Nephron progenitor cell (in vitro differentiated cells): ENCODE data around the gene GMDS.

Source experiments
- DNase-seq: peaks from one replicate; pipeline ENCODE4 v3.0.0; 2021
- H3K27ac Mint-ChIP-seq: 2 replicates; pipeline ENCODE4 v1.8.0; 2021; ENCODE audit warnings: mild to moderate bottlenecking, moderate library complexity, mixed read lengths
- H3K27me3 Mint-ChIP-seq: 2 replicates; pipeline ENCODE4 v1.8.0; 2021; ENCODE audit warnings: mild to moderate bottlenecking, low read depth, mixed read lengths; ENCODE audit not compliant: poor library complexity
- H3K36me3 Mint-ChIP-seq: 2 replicates; pipeline ENCODE4 v1.8.0; 2021; ENCODE audit warnings: low read depth, mixed read lengths
- H3K4me1 Mint-ChIP-seq: 2 replicates; pipeline ENCODE4 v1.8.0; 2021; ENCODE audit warnings: mixed read lengths
- H3K4me3 Mint-ChIP-seq: 2 replicates; pipeline ENCODE4 v1.8.0; 2021; ENCODE audit warnings: mild to moderate bottlenecking, moderate library complexity, mixed read lengths
- H3K9me3 Mint-ChIP-seq: 2 replicates; pipeline ENCODE4 v1.8.0; 2021; ENCODE audit warnings: mild to moderate bottlenecking, moderate library complexity, mixed read lengths
- TF ChIP-seq, protein P1 (sequence below): fragments of 200-600 bp; sonication (generic); IDR thresholded peaks from 2 replicates; pipeline ENCODE4 v1.5.0; 2021; ENCODE audit warnings: antibody characterized with exemption

Gene GMDS

DNA sequence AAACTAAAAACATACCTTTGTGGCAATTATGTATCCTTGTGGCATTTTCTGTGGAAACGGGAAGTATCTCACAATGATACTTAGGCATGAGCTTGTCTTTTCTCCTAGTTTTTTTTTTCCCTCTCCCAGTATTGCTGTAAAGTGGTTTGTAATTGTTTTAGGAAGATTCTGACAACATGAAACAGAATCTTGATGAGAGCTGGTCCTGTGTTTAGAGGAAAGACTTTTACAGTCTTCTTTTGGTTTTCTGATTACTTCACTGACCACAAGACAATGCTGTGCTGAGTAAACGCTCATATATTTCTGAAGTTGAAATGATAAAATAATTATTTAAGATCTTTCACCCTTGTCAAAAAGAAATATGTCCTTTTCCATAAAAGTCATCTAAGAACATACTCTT lies 434.5 kb downstream of the GMDS start:
- H3K36me3 Mint-ChIP-seq: no peaks in the 10 kb centered on the region
- H3K9me3 Mint-ChIP-seq: peaks cover 5% of the 10 kb centered on the region
- TF ChIP-seq, protein P1, sequence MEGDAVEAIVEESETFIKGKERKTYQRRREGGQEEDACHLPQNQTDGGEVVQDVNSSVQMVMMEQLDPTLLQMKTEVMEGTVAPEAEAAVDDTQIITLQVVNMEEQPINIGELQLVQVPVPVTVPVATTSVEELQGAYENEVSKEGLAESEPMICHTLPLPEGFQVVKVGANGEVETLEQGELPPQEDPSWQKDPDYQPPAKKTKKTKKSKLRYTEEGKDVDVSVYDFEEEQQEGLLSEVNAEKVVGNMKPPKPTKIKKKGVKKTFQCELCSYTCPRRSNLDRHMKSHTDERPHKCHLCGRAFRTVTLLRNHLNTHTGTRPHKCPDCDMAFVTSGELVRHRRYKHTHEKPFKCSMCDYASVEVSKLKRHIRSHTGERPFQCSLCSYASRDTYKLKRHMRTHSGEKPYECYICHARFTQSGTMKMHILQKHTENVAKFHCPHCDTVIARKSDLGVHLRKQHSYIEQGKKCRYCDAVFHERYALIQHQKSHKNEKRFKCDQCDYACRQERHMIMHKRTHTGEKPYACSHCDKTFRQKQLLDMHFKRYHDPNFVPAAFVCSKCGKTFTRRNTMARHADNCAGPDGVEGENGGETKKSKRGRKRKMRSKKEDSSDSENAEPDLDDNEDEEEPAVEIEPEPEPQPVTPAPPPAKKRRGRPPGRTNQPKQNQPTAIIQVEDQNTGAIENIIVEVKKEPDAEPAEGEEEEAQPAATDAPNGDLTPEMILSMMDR: no peak
- peaks cover 47% of the 10 kb centered on the region for H3K4me1 Mint-ChIP-seq
- DNase-seq: no peak
- H3K27ac Mint-ChIP-seq: no peak overlapping the region
- peaks cover 5% of the 10 kb centered on the region for H3K27me3 Mint-ChIP-seq
- H3K4me3 Mint-ChIP-seq: no peak overlapping the region

DNA sequence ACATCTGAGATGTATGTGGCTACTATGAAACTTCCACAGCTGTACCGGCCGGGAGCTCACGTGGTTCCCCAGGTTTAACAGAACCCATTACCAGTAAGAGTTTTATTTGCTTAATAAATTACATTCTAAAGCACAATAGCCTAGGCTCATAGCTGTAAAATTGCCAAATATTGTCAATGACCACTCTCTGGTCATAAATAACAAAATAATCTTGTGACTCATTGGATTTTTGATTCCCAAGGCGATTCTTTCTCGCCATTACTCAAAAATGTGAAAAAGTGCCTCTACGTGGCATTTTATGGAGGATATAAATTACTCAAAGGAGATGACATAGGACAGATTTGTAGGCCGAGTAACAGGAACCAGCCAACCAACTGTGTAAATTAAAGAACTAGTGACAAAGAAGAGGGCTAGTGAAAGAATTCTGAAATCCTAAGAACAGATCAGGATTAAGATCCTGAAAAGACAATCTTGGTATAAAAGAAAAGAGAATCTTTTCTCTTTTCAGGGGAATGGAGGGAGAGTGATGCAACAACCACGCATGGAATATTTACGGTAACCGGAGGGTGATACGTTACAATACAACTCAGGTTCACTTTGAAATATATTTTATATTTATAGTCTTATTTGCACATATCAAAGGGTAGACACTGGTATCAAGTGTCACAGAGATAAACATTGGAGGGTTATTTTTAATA lies 436.0 kb downstream of the GMDS start:
- H3K9me3 Mint-ChIP-seq: peaks cover 5% of the 10 kb centered on the region
- H3K36me3 Mint-ChIP-seq: no peaks in the 10 kb centered on the region
- H3K27me3 Mint-ChIP-seq: peaks cover 5% of the 10 kb centered on the region
- peaks cover 48% of the 10 kb centered on the region for H3K4me1 Mint-ChIP-seq
- TF ChIP-seq, protein P1: no peak
- H3K4me3 Mint-ChIP-seq: no peak overlapping the region
- no peak for DNase-seq
- peak overlapping the region; percentile 74 for H3K27ac Mint-ChIP-seq

DNA sequence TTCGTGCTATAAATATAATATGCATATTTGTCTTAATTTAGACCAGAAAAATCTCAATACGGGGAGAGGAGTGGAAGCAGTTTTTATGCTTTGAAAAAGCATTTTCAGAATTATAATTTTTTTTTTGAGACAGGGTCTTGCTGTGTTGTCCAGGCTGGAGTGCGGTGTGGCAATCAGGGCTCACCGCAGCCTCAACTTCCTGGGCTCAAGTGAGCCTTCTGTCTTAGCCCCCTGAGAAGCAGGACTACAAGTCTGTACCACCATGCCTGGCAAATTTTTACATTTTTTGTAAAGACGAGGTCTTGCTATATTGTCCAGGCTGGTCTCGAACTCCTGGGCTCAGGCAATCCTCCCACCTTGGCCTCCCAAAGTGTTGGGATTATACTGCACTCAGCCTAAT lies 438.5 kb downstream of the GMDS start:
- peaks cover 5% of the 10 kb centered on the region for H3K9me3 Mint-ChIP-seq
- no peak overlapping the region for H3K27ac Mint-ChIP-seq
- H3K4me1 Mint-ChIP-seq: peaks cover 61% of the 10 kb centered on the region
- no peak for DNase-seq
- TF ChIP-seq, protein P1: no peak
- no peak overlapping the region for H3K4me3 Mint-ChIP-seq
- no peaks in the 10 kb centered on the region for H3K36me3 Mint-ChIP-seq
- H3K27me3 Mint-ChIP-seq: peaks cover 5% of the 10 kb centered on the region

DNA sequence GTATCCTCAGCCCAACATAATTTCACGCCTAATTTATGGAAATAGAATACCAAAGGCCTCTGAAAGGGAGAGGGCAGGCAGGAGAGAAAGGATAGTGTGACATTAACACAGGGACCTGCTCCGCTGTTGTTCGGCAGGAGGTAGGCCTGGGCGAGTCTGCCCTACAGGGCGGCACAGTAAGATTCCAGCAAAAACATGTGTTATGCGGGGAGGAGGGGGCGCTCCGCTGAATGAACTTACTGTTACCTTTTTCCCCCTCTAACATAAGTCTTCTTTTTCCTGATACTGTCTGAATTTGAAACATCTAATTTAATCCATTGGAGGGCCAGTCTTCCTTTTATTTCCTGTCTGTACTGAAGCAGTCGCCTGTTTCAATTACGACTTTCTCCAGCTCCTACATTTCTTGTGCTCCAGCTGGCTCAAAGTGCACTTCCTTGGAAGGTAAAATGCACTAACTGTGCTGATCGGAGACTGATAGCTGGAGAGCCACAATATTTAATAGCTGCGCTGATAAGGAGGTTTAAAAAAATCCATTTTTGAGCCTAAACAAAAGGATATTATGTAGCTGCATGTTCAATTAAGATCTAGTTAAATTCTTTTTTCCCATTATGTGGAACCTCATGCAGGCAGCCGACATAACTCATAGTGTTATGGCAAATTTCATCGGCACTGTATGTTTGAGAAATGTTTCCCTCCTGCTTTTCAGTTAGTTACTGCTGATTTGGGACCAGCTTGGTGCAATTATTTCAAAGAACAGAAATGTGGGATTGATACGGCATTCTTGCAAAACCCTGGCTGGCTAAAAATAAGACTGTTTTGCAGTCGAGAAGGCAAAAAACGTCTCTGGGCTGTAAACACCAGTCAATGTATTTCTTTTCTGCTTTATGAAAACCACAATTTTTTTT lies 442.7 kb downstream of the GMDS start:
- TF ChIP-seq, protein P1: no peak
- no peak overlapping the region for H3K4me3 Mint-ChIP-seq
- H3K36me3 Mint-ChIP-seq: no peaks in the 10 kb centered on the region

DNA sequence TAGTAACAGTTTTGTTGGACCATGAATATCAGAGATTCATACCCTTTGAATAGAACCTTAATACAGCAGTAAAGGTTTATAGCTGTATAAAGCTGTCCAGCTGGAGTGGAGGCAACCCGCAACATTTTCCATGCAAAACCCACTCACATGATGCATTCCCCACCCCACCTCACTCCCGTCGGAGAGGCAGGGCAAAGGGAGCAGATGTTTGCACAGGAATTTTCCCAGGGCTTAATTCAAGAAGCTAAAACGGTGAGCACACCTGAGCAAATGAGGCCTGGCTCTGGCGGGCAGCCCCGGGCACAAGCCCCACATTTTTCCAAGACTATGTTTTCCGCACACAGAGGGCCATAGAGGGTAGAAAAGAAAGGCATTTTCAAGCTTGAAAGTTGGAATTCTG lies 444.0 kb downstream of the GMDS start:
- no peaks in the 10 kb centered on the region for H3K36me3 Mint-ChIP-seq
- H3K27ac Mint-ChIP-seq: peak overlapping the region; percentile 75
- peaks cover 11% of the 10 kb centered on the region for H3K27me3 Mint-ChIP-seq
- no peak for DNase-seq
- TF ChIP-seq, protein P1: no peak
- no peak overlapping the region for H3K4me3 Mint-ChIP-seq
- H3K9me3 Mint-ChIP-seq: no peaks in the 10 kb centered on the region
- H3K4me1 Mint-ChIP-seq: peaks cover 79% of the 10 kb centered on the region

More for the DNA sequence above, 442.7 kb downstream of the GMDS start:
- Mint-ChIP-seq H3K9me3 (peaks cover 5% of the 10 kb centered on the region), H3K4me1 (peaks cover 68% of the 10 kb centered on the region), H3K27me3 (peaks cover 7% of the 10 kb centered on the region), H3K27ac (peak overlapping the region; percentile 59)
- DNase-seq: no peak
